ENCODE results near the gene CDC25B. TPM values are rescaled to one million over a fixed set of nuclear protein-coding genes. Genes with fewer than 3 reads are reported as not detected.
A peak's percentile ranks its signal among the peaks of the same experiment; 100 is the strongest.

Gene CDC25B
- total RNA-seq, 1 donor from 2014 or later = 22.4 TPM

- no peak for DNase-seq
Measured at GRCh38 chr20:3804254-3804751, 8.2 kb downstream of the CDC25B start.

- no peak for DNase-seq
Measured at GRCh38 chr20:3804781-3805180, 8.7 kb downstream of the CDC25B start.

DNA sequence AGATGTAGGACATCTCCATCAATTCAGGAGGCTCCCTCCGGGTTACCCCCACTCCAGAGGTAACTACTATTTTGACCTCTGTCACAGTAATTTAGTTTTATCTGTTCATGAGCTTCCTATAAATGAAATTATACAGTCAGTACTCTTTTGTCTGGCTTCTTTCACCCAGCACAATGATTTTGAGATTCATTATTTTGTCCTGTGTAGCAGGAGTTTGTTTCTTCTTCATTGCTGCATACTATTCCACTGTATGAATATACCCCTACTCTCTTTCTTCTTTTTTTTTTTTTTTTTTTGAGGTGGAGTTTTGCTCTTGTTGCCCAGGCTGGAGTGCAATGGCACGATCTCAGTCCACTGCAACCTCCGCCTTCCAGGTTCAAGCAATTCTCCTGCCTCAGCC lies 12.4 kb downstream of the CDC25B start:
- no peak for DNase-seq

DNA sequence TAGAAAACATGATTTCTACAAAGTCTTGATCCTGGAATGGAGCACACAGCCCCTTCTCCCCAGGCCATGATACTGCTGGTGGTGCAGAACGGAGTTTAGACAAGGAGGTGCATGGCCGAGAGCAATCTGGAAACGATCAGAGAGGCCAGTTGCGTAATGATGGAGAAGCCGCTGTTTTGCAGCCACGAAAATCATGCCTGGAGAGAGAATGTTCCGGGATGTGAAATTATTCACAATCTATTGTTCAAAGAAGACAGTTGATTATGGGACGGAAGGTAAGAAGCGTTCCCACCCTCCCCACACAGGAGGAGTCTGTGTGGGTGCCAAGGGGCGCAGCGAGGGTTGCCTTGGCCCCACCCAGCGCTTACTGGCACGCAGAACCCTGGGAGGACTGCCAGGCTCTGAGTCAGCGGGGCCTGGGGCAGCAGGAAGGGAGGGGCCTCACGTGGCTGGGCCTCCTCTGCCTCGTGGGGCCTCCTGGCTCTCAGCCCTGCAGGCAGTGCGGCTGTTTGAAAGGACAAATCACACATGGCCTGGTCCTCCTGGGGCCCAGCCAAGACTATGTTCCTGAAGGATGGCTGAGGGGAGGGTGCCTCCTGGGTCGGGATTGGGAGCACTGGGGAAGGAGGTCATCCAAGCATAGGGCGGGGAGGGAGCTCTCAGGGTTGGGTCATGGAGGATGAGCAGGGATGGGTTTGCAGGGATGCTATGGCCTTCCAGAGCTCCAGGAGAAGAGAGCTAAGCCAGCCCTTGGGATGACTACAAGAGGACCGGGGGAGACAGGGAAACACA lies 15.6 kb downstream of the CDC25B start:
- peak; percentile 98 for DNase-seq

DNA sequence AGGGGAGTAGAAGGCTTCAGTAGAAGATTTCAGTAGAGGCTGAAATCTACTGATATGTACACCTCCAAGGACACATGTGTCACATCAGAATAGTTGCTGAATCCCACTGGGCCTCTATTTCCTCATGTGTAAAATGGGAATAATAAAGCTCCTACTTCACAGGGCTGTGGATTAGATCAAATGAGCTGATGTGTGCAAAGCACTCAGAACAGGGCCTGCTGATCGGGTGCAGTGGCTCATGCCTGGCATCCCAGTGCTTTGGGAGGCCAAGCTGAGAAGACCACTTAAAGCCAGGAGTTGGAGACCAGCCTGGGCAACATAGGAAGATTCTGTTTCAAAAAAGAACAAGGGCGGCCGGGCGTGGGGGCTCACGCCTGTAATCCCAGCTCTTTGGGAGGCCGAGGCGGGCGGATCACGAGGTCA lies 16.2 kb downstream of the CDC25B start:
- peak; percentile 72 for DNase-seq

GRCh38 chr20:3812975-3813847 lies 17.1 kb downstream of the CDC25B start:
- no peak for DNase-seq

- no peak for DNase-seq
Measured at GRCh38 chr20:3813848-3814581, 17.9 kb downstream of the CDC25B start.

DNA sequence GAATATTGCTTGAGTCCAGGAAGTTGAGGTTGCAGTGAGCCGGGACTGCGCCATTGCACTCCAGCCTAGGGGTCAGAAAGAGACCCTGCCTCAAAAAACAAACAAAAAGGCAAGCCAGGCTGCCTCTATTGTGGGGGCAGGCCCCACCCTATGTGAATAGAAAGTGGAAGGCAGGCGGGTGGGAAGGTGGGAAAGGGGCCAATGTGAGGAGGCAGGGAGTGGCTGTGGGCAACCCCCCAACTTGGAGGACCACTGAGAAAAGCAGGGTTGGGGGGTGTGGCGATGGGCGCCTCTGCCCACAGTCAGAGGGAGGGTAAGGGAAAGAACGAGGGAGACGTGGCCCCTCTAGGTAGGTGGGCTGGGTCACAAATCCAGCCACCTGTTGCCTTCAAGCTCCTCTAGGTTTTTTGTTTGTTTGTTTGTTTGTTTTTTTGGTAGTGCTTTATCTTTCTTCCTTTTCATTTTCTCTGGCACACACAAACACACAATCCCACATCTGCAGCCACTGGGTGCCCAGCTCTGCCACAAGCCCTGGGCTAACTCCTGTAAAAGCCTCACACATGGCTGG lies 18.9 kb downstream of the CDC25B start:
- DNase-seq = no peak

GRCh38 chr20:3815703-3816315 lies 19.7 kb downstream of the CDC25B start:
- no peak for DNase-seq

DNA sequence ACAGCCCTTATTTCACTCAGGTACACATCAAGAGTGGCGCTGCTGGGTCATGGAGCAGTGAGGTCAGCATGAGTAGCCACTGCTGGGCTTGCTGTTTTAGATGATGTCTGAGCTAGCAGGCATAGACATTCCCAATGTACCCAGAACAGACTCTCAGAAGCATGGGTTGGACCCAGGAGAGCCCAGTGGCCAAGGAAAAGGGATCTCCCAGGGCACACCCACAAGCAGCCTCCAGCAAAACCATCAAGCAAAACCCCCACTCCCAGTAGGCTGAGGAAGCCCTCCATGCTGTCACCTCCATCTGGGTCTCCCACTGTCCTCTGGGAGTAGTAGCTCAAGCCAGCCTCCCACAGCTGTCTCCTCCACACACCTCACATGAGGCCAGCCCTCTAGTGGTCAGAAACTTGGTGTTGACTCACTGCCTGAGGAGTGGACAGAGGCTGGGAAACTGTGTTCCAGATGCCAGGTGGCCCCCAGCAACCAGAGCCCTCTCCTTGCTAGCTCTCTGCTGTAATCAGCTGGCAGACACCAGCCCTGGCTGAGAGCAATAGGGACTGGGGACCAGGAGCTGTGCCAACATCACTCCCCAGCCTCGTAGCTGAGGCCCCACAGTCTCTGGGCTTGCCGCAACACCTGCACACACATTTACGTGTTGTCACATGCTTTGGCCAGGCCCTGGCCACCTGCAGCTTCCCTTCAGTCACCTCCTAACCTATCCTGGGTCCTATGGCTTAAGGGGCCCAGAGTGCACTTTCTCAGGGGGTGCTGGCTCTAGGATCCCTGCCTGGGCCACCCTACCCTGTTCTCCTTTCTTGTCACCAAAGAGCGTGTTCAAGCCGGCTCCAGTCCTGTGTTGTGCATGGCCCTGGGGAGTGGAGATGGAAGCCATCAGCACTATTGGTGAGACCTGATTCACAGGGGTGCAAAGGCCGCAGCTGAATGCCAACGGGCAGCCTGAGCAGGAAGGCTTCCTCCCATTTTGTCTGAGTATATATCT lies 22.3 kb downstream of the CDC25B start:
- DNase-seq = no peak

- DNase-seq = peak; percentile 88
Measured at GRCh38 chr20:3819411-3820047, 23.4 kb downstream of the CDC25B start.

- DNase-seq = peak; percentile 95
Measured at GRCh38 chr20:3820048-3820900, 24.2 kb downstream of the CDC25B start, which contains the start of gene AP5S1. Gene AP5S1 (plus strand): TSS chr20:3820547. CDS start chr20:3822118, 1,571 bp downstream.

DNA sequence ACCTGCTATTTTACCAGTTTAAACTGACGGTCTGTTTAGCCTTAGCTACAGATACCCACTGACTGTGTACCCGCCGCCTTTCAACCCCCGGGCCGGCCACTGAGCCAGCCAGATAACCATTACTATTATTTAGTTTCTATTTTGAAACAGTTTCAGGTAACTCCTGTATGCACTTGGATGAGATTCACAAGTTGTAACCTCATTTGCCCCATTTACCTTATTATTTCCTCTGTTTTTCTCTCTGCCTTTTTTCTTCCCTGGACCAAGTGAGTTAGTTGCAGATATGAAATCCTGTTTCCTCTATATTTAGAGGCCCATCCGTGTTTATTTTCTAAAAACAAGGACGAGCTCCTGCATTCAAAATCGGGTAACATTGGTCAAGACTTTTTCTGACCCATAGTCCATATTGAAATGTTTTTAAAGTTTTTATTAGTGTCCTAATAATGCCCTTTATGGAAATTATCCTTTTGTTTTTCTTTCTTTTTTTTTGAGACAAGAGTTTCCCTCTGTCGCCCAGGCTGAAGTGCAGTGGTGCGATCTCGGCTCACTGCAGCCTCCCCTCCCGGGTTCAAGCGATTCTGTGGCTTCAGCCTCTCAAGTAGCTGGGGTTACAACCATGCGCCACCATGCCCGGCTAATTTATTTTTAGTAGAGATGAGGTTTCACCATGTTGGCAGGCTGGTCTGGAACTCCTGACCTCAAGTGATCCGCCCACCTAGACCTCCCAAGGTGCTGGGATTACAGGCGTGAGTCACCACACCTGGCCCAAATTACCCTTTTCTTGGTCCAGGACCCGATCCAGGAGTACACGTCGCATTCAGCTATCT lies 25.0 kb downstream of the CDC25B start:
- DNase-seq = no peak

DNA sequence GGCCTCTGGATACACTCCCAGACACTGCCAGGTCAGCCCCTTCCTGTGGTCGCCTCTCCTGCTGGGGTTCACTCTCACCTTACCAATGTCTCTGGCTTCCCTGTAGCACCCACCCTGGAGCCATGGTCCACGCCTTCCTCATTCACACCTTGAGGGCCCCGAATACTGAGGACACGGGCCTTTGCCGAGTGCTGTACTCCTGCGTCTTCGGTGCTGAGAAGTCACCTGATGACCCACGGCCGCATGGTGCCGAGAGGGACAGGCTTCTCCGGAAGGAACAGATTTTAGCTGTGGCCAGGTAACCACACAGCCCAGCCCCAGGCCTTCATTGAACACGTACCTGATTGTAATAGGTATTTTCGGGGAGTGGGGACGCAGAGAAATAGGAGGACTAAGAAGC lies 25.9 kb downstream of the CDC25B start:
- DNase-seq = no peak

DNA sequence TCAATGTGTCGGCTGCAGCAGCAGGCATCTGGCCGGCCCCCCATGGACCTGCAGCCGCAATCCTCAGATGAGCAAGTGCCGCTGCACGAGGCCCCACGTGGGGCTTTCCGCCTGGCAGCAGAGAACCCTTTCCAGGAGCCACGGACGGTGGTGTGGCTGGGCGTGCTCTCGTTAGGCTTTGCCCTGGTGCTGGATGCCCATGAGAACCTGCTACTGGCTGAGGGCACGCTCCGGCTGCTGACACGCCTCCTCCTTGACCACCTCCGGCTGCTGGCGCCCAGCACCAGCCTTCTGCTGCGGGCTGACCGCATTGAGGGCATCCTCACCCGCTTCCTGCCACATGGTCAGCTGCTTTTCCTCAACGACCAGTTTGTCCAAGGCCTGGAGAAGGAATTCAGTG lies 27.8 kb downstream of the CDC25B start:
- DNase-seq = no peak

DNA sequence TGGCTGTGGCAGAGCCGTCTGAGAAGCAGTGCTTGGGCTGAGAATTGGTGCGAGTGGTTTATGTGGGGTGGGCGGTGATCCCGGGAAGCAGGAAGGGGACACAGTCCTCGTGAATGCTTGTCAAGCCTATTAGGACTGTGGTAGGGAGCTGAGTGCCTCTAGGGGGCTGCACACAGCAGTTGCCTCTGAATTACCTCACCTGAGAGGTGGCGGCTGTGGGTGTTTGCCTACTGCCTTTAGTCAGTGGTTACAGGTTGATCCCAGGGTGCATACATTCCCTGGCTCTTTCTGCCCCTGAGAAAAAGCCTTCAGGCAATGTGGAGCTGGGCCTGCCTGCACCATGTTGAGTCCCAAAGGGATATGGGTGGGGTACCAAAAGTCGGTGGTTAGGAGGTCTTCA lies 29.4 kb downstream of the CDC25B start:
- DNase-seq = no peak

- no peak for DNase-seq
Measured at GRCh38 chr20:3826420-3826819, 30.3 kb downstream of the CDC25B start.

DNA sequence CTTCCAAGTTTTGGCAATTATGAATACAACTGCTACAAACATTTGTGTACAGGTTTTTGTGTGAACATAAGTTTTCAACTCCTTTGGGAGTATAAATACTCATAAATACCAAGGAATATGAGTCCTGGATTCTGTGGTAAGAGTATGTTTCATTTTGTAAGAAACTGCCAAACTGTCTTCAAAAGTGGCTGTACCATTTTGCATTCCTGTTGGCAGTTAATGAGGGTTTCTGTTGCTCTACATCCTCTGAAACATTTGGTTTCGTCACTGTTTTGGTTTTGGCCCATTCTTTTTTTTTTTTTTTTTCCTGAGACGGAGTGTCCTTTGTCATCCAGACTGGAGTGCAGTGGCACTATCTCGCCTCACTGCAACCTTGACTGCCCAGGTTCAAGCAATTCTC lies 32.7 kb downstream of the CDC25B start:
- DNase-seq = no peak

All from skin of body (tissue), 2 donors.